GM18526 (cell line): ENCODE results near the gene ACTR3C.

Experiments used
- POLR2A ChIP-seq: IDR thresholded peaks from 3 replicates; pipeline ENCODE4 v1.6.1; 2011; ENCODE audit not compliant: insufficient read length; ENCODE audit errors: extremely low read depth

ACTR3C gene

GRCh38 chr7:150330211-150330885 lies 7.0 kb upstream of the ACTR3C start:
- TF ChIP-seq POLR2A, result no peak

DNA sequence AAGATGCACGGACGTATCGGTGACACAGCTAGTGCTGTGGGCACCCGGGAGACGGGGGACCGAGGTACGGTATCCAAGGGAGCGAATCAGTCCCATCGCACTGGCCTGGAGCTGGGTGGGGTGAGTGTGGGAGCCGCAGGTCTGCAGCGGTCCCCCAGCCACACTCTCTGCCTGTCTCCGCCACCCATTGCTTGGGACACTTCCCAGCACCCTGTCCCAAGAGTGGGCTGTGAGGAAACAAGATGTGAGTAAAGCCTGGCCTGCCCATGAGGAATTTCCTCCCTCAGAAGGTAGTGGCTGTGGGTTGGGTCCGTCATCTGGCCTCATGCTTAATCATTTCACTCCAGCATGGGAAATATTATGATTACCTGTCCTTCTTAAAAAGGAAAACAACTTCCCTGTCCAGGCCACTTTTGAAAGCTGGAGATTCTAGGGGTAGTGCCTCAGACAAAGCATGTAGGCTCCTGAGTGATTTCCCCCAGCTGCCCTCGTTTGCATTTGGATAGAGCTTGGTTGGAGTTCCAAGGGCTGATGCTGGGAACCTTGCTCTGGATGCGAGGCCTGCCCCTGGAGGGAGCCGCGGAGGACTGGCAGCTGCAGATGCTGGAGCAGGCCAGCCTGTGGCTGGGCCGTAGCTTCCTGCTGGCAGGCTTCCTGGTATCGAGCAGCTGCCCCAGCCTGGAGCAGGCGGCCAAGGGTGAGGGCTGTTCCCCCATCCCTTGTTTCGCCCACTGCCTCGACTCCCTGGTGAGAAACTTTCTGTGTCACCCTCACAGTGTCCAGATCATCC lies 6.2 kb upstream of the ACTR3C start:
- no peak for TF ChIP-seq POLR2A

DNA sequence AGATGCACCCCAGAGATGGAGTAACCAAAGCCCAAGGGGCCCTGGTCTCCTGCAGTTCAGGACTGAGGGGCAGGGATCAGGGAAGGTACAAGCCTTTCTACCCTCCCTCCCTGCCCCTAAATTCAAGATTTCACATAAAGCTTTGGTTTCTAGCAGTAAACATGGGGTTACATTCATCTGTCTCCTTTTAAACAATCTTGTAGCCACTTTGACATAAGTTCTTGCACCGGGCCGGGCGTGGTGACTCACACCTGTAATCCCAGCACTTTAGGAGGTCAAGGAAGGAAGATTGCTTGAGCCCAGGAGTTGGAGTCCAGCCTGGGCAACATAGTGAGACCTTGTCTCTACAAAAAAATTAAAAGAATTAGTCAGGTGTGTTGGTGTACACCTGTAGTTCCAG lies 4.0 kb upstream of the ACTR3C start:
- no peak for TF ChIP-seq POLR2A

- no peak for TF ChIP-seq POLR2A
Observed at GRCh38 chr7:150326657-150327268, 3.4 kb upstream of the ACTR3C start.

DNA sequence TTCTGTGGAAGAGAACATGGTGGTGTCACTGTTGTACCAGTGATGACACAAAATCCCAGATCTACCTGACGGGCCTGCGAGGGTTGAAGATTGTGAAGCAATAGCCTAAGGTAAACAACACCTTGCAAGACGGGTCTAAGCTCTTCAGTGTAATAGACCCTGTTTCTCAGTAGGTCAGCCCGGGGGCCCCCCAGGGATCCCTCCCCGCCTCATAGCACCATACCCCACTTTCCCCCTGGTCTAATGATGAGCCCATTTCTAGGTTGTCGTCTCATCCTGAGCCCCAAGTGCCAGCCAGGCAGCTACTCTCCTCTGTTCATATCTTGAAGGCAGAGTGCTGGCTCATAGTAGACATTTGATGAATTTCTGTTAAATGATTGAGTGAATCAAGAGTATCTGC lies 2.6 kb upstream of the ACTR3C start:
- TF ChIP-seq POLR2A, result no peak

GRCh38 chr7:150325110-150325611 lies 1.8 kb upstream of the ACTR3C start:
- TF ChIP-seq POLR2A, result no peak

DNA sequence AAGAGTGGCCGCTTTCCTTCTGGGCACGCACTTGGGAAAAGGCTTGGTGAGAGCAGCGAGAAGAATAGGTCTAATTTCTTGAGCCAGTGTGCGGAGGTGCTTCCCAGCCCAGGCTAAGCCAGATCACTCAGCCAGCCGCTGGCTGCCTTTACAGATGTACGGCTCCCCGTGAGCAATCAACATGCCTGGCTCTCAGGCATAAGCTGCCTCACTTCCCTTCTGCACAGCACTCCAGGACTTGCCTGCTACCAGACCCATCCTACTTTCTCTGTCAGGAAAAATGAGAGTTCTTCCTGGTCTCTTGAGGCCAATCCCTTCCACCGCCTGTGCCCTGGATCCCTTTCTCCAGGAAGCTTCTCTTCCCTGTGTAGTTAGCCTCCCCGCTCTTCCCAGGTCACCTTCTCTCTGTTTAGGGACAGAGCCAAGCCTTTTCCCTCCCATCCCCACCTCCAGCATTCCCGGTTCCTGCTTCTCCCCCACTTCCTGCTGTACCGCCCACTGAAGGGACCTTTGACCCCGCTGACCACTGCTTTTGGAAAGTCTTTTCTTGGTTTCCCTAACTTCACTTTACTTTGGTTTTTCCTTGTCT lies 1.1 kb upstream of the ACTR3C start:
- no peak for TF ChIP-seq POLR2A

- no peak for TF ChIP-seq POLR2A
Observed at GRCh38 chr7:150323682-150324372, 482 bp upstream of the ACTR3C start.

- no peak for TF ChIP-seq POLR2A
Observed at GRCh38 chr7:150322114-150322832, 1.1 kb downstream of the ACTR3C start.

GRCh38 chr7:150321788-150322113 lies 1.6 kb downstream of the ACTR3C start:
- TF ChIP-seq POLR2A, result no peak

DNA sequence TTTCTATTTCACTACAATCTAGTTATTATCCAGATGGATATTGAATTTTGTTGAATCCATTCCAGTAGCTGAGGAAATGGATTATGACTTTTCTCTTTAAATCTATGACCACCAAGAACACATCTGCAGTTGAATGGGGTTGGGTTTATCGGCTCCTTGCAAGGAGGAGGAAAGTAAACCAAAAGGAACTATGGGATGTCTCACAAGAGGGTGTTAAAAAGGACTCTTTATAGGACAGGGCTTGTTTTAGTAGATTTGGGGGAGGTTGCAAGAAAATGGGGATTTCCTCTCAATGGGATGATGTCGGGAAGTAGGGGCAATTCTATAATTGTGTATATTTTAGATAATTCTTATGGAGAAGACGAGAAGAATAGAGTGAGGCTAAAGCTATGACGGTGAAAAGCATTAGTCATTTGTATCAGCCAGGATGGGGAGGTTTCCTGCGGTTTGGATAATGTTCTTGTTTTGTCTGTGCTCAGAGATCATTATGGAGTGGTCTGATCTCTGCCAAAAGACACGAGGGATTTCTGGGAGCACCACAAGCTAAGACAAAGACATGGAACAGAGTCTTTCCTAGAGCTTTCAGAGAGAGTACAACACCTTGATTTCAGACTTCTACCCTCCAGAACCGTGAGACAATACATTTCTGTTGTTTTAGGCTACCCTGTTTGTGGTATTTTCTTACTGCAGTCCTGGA lies 5.4 kb downstream of the ACTR3C start:
- TF ChIP-seq POLR2A, result no peak

DNA sequence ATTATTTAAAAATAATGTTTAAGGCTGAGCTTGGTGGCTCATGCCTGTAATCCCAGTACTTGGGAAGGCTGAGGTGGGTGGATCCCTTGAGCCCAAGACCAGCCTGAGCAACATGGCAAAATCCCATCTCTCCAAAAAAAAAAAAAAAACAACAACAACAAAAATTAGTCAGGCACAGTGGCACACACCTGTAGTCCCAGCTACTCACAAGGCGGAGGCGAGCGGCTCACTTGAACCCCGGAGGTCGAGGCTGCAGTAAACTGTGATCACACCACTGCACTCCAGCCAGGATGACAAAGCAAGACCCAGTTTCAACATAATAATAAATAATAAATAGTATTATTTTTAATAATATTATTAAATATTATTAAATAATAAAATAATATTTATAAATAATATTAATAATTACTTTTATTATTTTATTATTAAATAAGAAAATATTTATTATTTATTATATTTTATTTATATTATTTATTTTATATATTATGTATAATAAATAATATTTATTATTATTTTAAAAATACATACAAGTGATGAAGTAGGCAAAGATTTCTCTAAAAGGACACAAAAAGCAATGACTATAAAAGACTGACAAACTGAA lies 8.6 kb downstream of the ACTR3C start:
- no peak for TF ChIP-seq POLR2A

GRCh38 chr7:150313870-150314269 lies 9.5 kb downstream of the ACTR3C start:
- no peak for TF ChIP-seq POLR2A

- no peak for TF ChIP-seq POLR2A
Observed at GRCh38 chr7:150313367-150313809, 10.0 kb downstream of the ACTR3C start.

DNA sequence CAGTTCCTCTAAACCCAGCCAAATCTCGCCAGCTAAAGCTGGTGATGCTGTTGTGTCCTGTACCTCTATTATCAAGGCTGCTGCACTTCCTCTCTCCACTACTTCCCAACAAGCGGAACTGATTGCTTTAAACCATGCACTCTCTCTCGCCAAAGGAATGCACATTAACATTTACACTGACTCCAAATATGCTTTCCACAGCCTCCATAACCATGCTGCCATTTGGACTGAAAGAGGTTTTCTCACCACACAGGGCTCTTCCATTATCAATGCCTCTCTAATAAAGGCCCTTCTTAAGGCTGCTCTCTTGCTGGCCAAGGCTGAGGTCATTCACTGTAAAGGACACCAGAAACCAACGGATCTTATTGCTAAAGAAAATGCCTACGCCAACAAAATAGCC lies 11.6 kb downstream of the ACTR3C start:
- no peak for TF ChIP-seq POLR2A
